ENCODE data around the gene PKIG.

GRCh38 chr20:44590980-44591778 lies 8.8 kb downstream of the PKIG start:
- TF ChIP-seq CTCF (IDR thresholded peaks at IDR 0.05) (no peak), REST (IDR thresholded peaks at IDR 0.05; ENCODE audit: insufficient read depth in 1 of 2, low read depth in 2 of 2, low read length in 1 of 2) (no peak), POLR2AphosphoS5 (IDR thresholded peaks at IDR 0.05; ENCODE audit: low read depth, low read length) (no peak), TCF7L2 (IDR thresholded peaks at IDR 0.05; ENCODE audit: low read depth, low read length) (no peak), SIN3A (IDR thresholded peaks at IDR 0.05; ENCODE audit: borderline replicate concordance, insufficient read depth, low read depth, low read length) (no peak)

Measured in Panc1 (cell line).